SK-N-SH treated with all-trans-retinoic acid at 6 μM for 48 hours (cell line): ENCODE measurements around the gene DRD3.
A peak's percentile ranks its signal among the peaks of the same experiment; 100 is the strongest.

Experiments used
- ATAC-seq: fragments of 200-7000 bp; cut with Tn5 transposase; 3 replicates; pipeline ENCODE4 v1.9.1; 2020; ENCODE audit warnings: mild to moderate bottlenecking, moderate library complexity
- ARNTL ChIP-seq: fragments of 450-650 bp; formaldehyde crosslinking; IDR thresholded peaks from 2 replicates; pipeline ENCODE4 v1.5.0; 2020; ENCODE audit warnings: low read depth, mild to moderate bottlenecking, moderate library complexity, borderline replicate concordance
- BACH2 ChIP-seq: fragments of 250-450 bp; sonication (Bioruptor Pico); IDR thresholded peaks from 2 replicates; pipeline ENCODE4 v1.9.0; 2021; ENCODE audit warnings: mild to moderate bottlenecking, borderline replicate concordance
- CSDC2 ChIP-seq: fragments of 250-450 bp; sonication (Bioruptor Pico); IDR thresholded peaks from 2 replicates; pipeline ENCODE4 v1.5.0; 2020; ENCODE audit warnings: mild to moderate bottlenecking, moderate library complexity
- ESRRG ChIP-seq: fragments of 250-450 bp; sonication (Bioruptor Pico); IDR thresholded peaks from 2 replicates; pipeline ENCODE4 v1.6.1; 2021; ENCODE audit warnings: mild to moderate bottlenecking
- GLIS3 ChIP-seq: fragments of 250-450 bp; sonication (Bioruptor Pico); IDR thresholded peaks from 2 replicates; pipeline ENCODE4 v1.5.0; 2020; ENCODE audit warnings: mild to moderate bottlenecking, moderate library complexity
- ISL1 ChIP-seq: fragments of 250-450 bp; sonication (Bioruptor Pico); IDR thresholded peaks from 2 replicates; pipeline ENCODE4 v2.1.2; 2022; ENCODE audit warnings: mild to moderate bottlenecking, moderate library complexity
- PPARA ChIP-seq: fragments of 250-450 bp; sonication (Bioruptor Pico); IDR thresholded peaks from 2 replicates; pipeline ENCODE4 v1.5.0; 2020; ENCODE audit warnings: mild to moderate bottlenecking, borderline replicate concordance
- RARB ChIP-seq: fragments of 250-450 bp; sonication (Bioruptor Pico); IDR thresholded peaks from 2 replicates; pipeline ENCODE4 v1.8.0; 2021; ENCODE audit warnings: mild to moderate bottlenecking, moderate library complexity
- SNAI2 ChIP-seq: fragments of 250-450 bp; sonication (Bioruptor Pico); IDR thresholded peaks from 2 replicates; pipeline ENCODE4 v1.5.0; 2020; ENCODE audit warnings: mild to moderate bottlenecking, moderate library complexity
- TCF4 ChIP-seq: fragments of 250-450 bp; sonication (Bioruptor Pico); IDR thresholded peaks from 2 replicates; pipeline ENCODE4 v1.8.0; 2021; ENCODE audit warnings: mild to moderate bottlenecking, moderate library complexity, borderline replicate concordance
- TOX ChIP-seq: fragments of 250-450 bp; sonication (Bioruptor Pico); IDR thresholded peaks from 2 replicates; pipeline ENCODE4 v1.8.0; 2021; ENCODE audit warnings: mild to moderate bottlenecking, moderate library complexity, borderline replicate concordance
- ZC3H10 ChIP-seq: fragments of 250-450 bp; sonication (Bioruptor Pico); IDR thresholded peaks from 2 replicates; pipeline ENCODE4 v1.5.1; 2021; ENCODE audit warnings: mild to moderate bottlenecking, moderate library complexity
- ZFP3 ChIP-seq: fragments of 250-450 bp; sonication (Bioruptor Pico); IDR thresholded peaks from 2 replicates; pipeline ENCODE4 v1.5.0; 2020; ENCODE audit warnings: mild to moderate bottlenecking, moderate library complexity
- ZFP30 ChIP-seq: fragments of 450-650 bp; formaldehyde crosslinking; IDR thresholded peaks from 2 replicates; pipeline ENCODE4 v1.5.0; 2022; ENCODE audit warnings: mild to moderate bottlenecking, moderate library complexity
- ZNF565 ChIP-seq: fragments of 450-650 bp; formaldehyde crosslinking; conservative IDR thresholded peaks from 2 replicates; pipeline ENCODE4 v1.5.0; 2020; ENCODE audit warnings: low read depth, mild to moderate bottlenecking, moderate library complexity
- ZNF70 ChIP-seq: fragments of 450-650 bp; formaldehyde crosslinking; IDR thresholded peaks from 2 replicates; pipeline ENCODE4 v1.5.0; 2020; ENCODE audit warnings: mild to moderate bottlenecking, moderate library complexity
- ZNF8 ChIP-seq: fragments of 450-650 bp; formaldehyde crosslinking; IDR thresholded peaks from 2 replicates; pipeline ENCODE4 v1.5.0; 2020; ENCODE audit warnings: mild to moderate bottlenecking, moderate library complexity
- TF ChIP-seq, protein P1 (sequence below): fragments of 250-450 bp; sonication (Bioruptor Pico); IDR thresholded peaks from 2 replicates; pipeline ENCODE4 v1.5.1; 2021; ENCODE audit warnings: mild to moderate bottlenecking, moderate library complexity
- TF ChIP-seq, protein P2 (sequence below): fragments of 250-450 bp; sonication (Bioruptor Pico); IDR thresholded peaks from 2 replicates; pipeline ENCODE4 v1.8.0; 2021; ENCODE audit warnings: low read depth, mild to moderate bottlenecking, moderate library complexity, borderline replicate concordance
- TF ChIP-seq, protein P3 (sequence below): fragments of 250-450 bp; sonication (Bioruptor Pico); IDR thresholded peaks from 2 replicates; pipeline ENCODE4 v1.5.1; 2020; ENCODE audit warnings: low read depth, mild to moderate bottlenecking, moderate library complexity
- TF ChIP-seq, protein P4 (sequence below): fragments of 250-450 bp; sonication (Bioruptor Pico); IDR thresholded peaks from 2 replicates; pipeline ENCODE4 v1.5.0; 2020; ENCODE audit warnings: mild to moderate bottlenecking, moderate library complexity
- TF ChIP-seq, protein P5 (sequence below): fragments of 250-450 bp; sonication (Bioruptor Pico); IDR thresholded peaks from 2 replicates; pipeline ENCODE4 v1.8.0; 2020; ENCODE audit warnings: mild to moderate bottlenecking, moderate library complexity, borderline replicate concordance

Gene DRD3

GRCh38 chr3:114178770-114179368, at the start of gene DRD3:
TSS of gene DRD3 (minus strand) at chr3:114179052. CDS start at chr3:114171992, 7,060 bp downstream.
- TF ChIP-seq ISL1 (CRISPR knock-in tag) (no peak), PPARA (CRISPR knock-in tag) (no peak), ZC3H10 (no peak), TCF4 (CRISPR knock-in tag) (no peak), GLIS3 (CRISPR knock-in tag) (no peak), RARB (CRISPR knock-in tag) (no peak), SNAI2 (CRISPR knock-in tag) (no peak), ZNF70 (CRISPR knock-in tag) (no peak)
- TF ChIP-seq, protein P1, sequence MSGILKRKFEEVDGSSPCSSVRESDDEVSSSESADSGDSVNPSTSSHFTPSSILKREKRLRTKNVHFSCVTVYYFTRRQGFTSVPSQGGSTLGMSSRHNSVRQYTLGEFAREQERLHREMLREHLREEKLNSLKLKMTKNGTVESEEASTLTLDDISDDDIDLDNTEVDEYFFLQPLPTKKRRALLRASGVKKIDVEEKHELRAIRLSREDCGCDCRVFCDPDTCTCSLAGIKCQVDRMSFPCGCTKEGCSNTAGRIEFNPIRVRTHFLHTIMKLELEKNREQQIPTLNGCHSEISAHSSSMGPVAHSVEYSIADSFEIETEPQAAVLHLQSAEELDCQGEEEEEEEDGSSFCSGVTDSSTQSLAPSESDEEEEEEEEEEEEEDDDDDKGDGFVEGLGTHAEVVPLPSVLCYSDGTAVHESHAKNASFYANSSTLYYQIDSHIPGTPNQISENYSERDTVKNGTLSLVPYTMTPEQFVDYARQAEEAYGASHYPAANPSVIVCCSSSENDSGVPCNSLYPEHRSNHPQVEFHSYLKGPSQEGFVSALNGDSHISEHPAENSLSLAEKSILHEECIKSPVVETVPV (CRISPR knock-in tag), result no peak
- peak; percentile 36; the same call in 1 of the 3 replicates for ATAC-seq

DNA sequence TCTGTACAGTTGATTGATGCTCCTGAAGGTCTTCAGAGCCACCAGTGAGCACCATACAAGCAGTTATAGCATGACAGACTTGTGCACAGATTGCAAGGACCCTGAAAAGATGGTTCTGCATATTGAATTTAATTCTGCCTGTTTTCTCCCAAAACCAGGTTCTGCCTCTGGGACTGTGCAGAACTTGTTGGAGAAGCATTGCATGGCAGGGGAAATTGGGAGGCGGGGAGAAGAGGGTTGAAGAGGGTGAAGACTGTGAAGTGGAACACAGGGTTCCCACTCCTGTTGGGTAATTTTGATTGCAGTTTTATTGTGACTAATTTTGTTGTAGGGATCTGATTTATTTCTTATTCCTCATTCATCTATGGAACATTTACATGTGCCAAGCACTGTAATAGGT, 48.2 kb upstream of the DRD3 start:
- TF ChIP-seq, protein P1 (CRISPR knock-in tag), result no peak
- TF ChIP-seq ISL1 (CRISPR knock-in tag) (no peak), TOX (no peak), GLIS3 (CRISPR knock-in tag) (no peak), ARNTL (CRISPR knock-in tag) (no peak), PPARA (CRISPR knock-in tag) (no peak), CSDC2 (CRISPR knock-in tag) (no peak), SNAI2 (CRISPR knock-in tag) (no peak), ZFP30 (CRISPR knock-in tag) (no peak)
- TF ChIP-seq, protein P2, sequence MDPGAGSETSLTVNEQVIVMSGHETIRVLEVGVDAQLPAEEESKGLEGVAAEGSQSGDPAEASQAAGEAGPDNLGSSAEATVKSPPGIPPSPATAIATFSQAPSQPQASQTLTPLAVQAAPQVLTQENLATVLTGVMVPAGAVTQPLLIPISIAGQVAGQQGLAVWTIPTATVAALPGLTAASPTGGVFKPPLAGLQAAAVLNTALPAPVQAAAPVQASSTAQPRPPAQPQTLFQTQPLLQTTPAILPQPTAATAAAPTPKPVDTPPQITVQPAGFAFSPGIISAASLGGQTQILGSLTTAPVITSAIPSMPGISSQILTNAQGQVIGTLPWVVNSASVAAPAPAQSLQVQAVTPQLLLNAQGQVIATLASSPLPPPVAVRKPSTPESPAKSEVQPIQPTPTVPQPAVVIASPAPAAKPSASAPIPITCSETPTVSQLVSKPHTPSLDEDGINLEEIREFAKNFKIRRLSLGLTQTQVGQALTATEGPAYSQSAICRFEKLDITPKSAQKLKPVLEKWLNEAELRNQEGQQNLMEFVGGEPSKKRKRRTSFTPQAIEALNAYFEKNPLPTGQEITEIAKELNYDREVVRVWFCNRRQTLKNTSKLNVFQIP (CRISPR knock-in tag), result no peak
- TF ChIP-seq, protein P3, sequence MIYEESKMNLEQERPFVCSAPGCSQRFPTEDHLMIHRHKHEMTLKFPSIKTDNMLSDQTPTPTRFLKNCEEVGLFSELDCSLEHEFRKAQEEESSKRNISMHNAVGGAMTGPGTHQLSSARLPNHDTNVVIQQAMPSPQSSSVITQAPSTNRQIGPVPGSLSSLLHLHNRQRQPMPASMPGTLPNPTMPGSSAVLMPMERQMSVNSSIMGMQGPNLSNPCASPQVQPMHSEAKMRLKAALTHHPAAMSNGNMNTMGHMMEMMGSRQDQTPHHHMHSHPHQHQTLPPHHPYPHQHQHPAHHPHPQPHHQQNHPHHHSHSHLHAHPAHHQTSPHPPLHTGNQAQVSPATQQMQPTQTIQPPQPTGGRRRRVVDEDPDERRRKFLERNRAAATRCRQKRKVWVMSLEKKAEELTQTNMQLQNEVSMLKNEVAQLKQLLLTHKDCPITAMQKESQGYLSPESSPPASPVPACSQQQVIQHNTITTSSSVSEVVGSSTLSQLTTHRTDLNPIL (CRISPR knock-in tag), result no peak

GRCh38 chr3:114226313-114226712, 47.5 kb upstream of the DRD3 start:
- TF ChIP-seq SNAI2 (CRISPR knock-in tag), result no peak
- TF ChIP-seq ZNF565, result no peak
- no peak for TF ChIP-seq ZC3H10
- TF ChIP-seq, protein P4, sequence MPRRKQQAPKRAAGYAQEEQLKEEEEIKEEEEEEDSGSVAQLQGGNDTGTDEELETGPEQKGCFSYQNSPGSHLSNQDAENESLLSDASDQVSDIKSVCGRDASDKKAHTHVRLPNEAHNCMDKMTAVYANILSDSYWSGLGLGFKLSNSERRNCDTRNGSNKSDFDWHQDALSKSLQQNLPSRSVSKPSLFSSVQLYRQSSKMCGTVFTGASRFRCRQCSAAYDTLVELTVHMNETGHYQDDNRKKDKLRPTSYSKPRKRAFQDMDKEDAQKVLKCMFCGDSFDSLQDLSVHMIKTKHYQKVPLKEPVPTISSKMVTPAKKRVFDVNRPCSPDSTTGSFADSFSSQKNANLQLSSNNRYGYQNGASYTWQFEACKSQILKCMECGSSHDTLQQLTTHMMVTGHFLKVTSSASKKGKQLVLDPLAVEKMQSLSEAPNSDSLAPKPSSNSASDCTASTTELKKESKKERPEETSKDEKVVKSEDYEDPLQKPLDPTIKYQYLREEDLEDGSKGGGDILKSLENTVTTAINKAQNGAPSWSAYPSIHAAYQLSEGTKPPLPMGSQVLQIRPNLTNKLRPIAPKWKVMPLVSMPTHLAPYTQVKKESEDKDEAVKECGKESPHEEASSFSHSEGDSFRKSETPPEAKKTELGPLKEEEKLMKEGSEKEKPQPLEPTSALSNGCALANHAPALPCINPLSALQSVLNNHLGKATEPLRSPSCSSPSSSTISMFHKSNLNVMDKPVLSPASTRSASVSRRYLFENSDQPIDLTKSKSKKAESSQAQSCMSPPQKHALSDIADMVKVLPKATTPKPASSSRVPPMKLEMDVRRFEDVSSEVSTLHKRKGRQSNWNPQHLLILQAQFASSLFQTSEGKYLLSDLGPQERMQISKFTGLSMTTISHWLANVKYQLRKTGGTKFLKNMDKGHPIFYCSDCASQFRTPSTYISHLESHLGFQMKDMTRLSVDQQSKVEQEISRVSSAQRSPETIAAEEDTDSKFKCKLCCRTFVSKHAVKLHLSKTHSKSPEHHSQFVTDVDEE (CRISPR knock-in tag), result no peak
- TF ChIP-seq TOX, result no peak
- TF ChIP-seq, protein P1 (CRISPR knock-in tag), result no peak
- TF ChIP-seq RARB (CRISPR knock-in tag), result no peak
- no peak for TF ChIP-seq ARNTL (CRISPR knock-in tag)
- TF ChIP-seq, protein P5, sequence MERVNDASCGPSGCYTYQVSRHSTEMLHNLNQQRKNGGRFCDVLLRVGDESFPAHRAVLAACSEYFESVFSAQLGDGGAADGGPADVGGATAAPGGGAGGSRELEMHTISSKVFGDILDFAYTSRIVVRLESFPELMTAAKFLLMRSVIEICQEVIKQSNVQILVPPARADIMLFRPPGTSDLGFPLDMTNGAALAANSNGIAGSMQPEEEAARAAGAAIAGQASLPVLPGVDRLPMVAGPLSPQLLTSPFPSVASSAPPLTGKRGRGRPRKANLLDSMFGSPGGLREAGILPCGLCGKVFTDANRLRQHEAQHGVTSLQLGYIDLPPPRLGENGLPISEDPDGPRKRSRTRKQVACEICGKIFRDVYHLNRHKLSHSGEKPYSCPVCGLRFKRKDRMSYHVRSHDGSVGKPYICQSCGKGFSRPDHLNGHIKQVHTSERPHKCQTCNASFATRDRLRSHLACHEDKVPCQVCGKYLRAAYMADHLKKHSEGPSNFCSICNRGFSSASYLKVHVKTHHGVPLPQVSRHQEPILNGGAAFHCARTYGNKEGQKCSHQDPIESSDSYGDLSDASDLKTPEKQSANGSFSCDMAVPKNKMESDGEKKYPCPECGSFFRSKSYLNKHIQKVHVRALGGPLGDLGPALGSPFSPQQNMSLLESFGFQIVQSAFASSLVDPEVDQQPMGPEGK (CRISPR knock-in tag), result no peak
- TF ChIP-seq GLIS3 (CRISPR knock-in tag), result no peak
- TF ChIP-seq ZFP3 (CRISPR knock-in tag), result no peak
- TF ChIP-seq ZNF70 (CRISPR knock-in tag), result no peak
- no peak for TF ChIP-seq ZNF8
- no peak for TF ChIP-seq PPARA (CRISPR knock-in tag)
- no peak for TF ChIP-seq ESRRG (CRISPR knock-in tag)
- TF ChIP-seq BACH2, result no peak
- TF ChIP-seq, protein P3 (CRISPR knock-in tag), result no peak
- no peak for ATAC-seq

More for the DNA sequence above, 48.2 kb upstream of the DRD3 start:
- ATAC-seq, result no peak
